G401.6 (cell line): Measurements from ENCODE around the gene GHR.

Experiments used
- FAIRE-seq: peaks from 2 replicates; lab custom pipeline; 2012; peaks lifted over from hg19 to GRCh38; lab: Jason Lieb, UNC

Gene GHR

DNA sequence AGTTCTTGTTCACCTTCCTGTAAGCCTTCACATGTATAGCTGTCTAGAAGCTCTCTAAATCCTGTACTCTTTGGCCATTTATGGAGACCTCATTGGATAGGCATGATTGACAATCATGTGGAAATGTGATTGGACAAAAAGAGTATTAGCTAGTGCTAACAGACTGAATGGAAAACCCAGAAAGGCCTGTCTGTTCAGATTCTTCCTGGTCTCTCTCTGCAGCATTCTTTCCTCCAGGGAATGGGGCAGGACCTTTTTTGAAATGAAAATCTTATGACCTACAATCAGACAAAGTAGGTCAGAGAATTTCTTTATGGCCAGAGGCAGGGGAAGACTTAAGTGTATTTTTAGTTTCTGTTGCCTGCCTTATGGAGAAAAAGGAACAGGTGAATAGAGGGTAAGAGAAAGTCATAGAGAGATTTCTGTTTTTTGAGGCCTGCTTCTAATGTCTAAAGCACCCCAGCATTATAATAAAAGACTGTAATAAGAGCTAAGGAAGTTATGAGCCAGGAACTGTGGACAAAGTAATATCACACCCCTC lies 181.0 kb downstream of the GHR start:
- no peak for FAIRE-seq

DNA sequence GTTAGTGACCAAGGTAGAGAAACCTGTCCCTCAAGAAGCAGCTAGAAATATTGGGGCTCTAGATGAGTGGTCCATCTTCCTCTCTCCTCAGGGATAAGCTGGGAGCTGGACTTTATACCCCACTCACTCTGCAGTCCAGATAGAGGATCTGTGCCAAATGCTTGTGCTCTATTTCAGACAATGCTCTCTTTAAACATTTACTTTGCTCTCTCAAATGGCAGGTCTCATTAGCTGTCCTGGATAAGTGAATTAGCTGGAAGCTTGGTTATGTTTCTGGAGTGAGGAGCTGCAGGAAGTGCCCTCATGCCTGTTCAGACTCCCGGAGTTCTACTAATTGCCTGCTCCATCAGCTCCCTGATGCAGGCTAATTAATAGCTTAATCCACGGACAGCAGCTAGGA lies 182.3 kb downstream of the GHR start:
- FAIRE-seq = no peak

DNA sequence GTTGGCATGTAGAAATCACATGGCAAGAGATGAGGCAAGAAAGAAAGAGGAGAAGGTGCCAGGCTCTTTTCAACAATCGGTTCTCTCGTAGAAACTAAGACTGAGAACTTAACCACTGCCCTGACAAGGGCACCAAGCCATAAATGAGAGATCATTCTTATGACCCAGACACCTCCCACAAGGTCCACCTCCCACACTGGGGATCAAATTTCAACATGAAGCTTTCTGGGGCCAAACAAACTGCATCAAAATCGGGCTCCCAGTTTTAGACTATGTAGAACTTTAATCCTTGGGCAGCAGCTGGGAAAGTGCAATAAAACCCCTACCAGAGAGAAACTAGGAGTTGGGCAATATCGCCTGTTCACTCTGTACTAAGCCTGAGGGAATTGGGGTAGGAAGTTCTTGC lies 183.2 kb downstream of the GHR start:
- FAIRE-seq = no peak

DNA sequence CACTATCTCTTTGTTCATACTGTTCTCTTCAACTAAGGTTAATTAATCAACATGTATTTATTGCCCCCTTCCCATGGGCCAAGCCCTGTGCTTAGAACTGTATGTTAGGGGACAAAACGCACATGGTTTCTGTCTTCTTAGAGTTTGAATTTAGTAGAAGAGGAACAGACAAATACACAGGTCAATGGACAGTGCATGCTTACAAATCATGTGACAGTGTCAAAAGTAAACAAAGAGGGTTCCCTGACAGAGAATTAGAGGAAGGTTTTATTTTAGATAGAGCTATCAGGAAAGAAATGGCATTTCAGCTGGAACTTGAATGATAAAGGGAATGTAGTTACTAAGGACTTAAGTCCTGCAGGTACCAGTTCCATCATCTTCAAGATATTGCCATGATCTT lies 188.2 kb downstream of the GHR start:
- FAIRE-seq = no peak

DNA sequence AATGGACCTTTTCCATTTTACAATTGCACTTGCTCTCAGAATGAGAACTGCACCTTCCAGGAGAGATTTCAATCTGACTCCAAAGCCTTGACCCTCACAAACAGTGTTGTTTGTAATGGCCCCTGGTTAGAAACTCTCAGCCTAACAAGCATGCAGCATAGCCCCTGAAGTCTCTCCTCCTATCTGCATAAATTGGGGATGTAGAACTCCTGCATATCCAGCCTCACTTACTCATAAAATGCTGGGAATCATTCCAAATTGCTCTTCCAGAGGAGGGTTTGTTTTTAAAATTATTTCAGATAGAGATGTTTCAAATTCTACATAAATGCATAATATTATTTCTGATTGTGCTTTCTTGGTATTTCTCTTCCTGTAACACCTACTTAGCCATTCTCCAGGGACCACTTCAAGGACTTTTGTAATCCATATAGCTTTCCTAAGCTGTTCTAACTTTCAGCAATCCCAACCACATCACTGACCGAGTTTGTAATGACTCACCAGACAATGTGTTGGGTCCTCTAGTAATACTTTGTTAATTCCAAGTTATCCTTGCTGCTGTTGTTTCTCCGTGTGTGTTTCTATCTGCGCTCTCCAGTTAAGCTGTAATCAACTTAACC lies 189.6 kb downstream of the GHR start:
- FAIRE-seq = no peak

DNA sequence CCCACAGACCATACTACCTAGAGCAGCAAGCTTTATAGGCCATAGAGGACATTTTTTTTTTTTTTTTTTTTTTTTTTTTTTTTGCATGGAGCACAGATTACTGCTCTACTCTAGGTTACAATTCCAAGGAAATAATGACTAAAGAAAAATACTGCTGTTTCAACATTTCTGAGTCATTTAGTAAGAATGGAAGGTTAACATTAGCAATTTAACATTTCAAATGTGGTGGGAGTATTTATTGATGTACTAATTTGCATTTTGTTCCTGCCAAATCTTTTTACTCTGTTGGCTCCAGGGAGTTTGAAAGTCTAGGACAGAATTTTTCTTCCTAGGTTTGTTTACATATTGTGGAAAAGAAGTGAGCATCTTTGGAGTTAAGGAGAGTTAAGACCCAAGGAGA lies 191.3 kb downstream of the GHR start:
- FAIRE-seq = no peak

DNA sequence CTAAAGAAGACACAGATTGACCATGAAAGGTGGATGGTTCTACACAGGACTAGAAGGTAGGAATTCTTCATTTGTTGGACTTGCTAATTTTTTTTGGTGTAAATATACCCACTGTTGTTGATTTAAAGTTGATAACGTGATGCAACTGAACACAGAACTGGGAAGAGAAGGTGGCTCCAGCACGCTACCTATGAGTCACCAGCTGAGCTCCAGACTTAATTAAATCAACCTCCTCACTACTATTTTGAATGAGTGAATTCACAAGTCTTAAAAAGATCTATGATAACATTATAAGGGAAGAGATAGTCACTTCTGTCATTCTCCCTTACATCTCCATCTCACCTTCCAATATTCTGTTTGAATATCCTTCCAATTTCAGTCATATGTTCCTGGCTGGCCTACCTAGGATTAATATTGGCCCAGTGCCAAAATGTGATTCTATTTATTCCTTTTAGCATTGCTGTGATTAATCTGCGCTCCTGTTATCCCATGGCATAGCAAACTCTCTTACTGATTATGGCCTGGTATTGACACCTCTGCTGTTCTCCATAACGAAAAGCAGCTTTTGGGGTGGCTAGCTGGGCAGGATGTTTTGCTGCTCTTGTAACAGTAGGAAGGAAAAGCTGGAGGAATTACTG lies 197.5 kb downstream of the GHR start:
- no peak for FAIRE-seq

DNA sequence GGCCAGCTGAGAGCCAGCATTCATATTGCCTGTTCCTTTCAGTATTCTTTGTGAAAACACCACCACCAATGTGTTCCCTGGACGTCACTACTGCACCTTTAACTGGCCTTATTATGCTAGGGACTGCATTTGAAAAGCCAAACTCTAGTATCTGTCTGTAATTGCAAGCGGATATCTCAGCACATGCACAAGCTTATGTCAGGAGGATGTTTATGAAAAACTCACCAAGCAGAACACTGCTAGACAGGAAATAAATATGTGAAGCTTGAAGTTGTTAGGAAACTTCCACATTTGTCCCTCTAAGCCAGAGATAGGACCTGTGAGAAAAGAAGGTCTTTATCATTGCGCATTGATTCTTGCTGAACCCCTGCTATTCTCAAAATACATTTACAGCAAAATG lies 198.0 kb downstream of the GHR start:
- no peak for FAIRE-seq

DNA sequence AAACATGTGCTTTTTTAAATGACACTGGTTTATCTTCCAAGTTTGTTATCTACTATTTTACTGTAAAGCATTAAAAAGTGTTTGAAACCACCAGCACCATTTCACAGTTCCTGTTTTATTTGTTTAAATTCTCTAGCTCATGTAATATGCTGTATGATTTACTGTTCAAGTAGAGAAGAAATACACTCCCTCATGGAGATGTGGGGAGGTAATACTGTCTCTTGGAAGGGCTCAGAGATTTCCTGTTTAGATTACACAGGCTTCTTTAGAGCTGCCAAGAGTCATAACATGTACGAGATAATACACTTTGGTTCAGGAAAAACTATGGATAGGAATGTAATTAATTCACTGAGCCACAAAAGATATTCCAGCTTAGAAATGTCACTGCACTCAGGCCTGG lies 198.4 kb downstream of the GHR start:
- no peak for FAIRE-seq

DNA sequence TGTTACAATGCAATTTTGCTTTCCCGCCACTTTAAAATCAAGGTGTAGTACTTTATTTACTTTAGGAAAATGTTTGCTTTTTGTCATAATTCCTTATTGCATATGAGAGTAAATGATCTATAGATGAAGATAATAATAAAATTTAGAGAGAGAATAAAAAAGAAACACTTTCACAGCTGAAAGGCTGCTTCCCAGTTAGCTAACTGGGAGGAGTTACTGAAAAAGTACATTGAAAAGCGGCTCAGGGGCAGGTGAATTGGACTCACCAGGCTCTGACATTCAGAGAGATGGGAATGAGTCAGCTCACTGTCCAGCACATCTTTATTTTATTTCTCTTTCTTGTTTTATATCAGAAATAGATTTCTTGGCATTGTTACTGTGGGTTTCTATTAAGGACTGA lies 201.7 kb downstream of the GHR start:
- FAIRE-seq = no peak

DNA sequence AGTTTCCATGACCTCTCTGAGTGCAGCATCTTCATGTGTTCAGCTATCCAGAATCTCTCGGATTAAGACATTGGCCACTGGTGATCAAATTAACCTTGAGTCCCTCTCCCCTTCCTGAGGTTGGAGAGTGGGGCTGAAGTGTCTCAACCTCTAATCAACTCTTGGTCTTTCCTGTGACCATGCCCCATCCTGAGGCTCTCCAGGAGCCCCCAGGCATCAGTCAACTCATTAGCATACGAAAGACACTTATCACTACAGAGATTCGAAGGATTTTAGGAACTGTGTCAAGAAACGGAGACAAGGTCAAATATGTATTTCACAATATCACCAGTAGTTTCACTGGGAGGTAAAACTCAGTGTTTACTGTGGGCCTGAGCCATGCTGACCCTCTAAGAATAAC lies 203.2 kb downstream of the GHR start:
- no peak for FAIRE-seq

DNA sequence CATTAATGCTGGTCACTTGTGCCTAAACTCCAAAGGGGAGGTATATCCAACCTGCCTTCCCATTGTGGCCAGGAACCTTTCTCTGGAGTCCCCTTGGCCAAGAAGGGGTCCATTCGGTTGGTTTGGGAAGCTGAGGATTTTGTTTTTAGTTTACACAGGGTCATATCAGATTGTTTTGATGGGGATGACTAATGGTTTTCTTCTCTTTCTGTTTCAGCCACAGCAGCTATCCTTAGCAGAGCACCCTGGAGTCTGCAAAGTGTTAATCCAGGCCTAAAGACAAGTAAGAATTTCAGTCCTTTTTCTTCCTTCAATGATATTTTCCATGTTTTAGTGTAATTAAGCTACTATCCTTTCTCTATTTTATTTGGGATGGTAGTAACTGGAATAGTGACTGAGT lies 205.6 kb downstream of the GHR start:
- no peak for FAIRE-seq

DNA sequence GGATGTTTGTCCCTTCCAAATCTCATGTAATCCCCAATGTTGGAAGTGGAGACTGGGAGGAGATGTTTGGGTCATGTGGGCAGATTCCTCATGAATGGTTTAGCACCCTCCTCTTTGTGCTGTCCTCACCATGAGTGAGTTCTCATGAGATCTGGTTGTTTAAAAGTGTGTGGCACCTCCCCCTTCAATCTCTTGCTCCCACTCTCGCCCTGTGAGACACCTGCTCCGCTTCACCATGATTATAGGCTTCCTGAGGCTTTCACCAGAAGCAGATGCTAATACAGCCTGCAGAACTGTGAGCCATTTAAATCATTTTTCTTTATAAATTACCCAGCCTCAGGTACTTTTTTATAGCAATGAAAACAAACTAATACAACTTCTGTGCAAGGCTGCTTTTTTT lies 206.0 kb downstream of the GHR start:
- FAIRE-seq = no peak

DNA sequence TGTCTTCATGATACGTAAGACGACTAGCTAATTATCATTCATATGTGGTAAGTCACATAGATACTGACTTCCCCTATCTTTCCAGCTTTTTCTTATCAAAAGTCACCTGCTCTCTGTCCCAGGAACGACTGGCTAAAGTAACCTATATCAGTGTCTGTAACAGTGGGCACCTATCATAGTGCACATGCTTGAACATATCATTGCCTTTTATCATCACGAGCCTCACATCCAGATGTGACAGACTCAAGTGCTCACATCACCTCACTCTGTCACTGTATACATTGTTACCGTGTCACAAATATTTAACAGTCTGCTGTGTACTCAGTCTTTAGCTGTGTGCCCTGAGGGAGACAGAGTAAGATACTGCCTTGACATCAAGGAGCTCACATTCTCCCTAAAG lies 208.0 kb downstream of the GHR start:
- FAIRE-seq = no peak

DNA sequence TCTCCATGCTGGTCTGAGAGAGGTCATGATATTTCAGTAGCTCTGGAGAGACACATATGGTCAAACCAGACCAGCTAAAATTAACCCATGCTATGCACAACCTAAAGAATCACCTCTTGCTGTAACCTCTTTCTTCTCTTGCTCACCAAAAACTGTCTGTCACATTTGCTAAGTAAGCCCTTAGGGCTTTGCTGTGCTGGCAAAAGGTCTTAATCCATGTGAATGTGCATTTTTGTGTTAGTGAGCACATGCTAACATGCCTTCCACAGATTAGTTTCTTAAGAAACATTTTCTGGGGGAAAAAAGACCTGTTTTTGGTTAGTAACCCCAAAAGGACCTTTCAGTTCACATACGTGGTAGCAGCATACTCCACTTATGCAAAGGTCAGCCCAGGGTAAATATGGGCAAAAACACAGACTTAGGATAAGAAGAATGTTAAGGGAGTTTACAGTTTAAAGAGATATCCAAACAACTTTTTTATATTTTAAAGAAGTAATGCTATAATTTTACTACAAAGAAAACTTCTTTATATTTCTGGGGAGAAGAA lies 209.2 kb downstream of the GHR start:
- FAIRE-seq = no peak

DNA sequence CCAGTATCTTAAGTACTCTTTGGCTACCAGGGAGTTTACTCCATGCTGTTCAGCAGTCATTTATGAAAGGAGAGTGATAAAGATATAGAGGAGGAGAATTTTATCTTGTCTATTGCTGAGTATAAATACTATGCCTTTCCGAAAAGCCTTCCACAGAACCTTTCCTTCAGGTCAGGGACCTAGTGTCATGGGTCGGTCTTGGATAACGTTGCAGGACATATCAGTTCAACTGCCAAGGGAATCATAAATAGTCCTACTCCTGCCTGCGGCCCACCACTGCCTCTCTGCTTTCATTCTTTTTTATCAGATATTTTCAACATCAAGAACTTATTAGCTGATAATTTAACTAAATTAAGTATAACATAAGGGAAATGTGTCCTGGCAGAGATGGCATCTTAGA lies 211.3 kb downstream of the GHR start:
- no peak for FAIRE-seq

DNA sequence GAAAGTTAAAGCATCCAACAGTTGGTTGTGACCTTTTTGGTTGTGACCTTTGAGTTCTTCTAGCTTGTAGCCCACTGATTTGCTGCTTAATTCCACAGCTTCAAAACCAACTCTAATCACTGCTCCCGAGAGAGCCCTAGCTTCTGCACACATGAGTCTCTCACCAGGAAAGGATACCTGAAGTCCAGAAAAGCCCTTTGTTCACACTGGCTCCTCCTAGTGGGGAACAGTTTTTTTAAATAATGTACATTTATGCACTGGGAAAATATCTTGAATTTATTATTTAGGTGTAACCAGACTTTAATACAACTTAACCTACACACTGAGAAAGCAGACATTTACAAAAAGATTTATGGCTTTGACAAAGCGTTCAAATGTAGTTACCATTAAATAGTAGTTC lies 213.2 kb downstream of the GHR start:
- no peak for FAIRE-seq

DNA sequence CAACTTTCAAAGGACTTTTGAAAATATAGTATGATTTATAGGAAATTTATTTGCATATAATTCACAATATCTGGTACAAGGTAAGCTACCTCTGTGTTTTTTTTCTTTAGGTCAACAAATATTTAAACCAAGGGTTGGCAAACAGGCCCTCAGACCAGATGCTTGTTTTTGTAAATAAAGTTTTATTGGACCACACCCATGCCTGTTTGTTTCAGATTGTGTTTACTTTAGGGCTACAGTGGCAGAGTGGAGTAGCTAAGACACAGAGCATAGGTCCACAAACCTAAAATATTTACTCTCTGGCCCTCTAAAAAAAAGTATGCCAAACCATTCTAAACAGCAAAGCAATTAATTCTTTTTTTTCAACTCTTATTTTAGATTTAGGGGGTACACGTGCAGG lies 213.7 kb downstream of the GHR start:
- FAIRE-seq = no peak

DNA sequence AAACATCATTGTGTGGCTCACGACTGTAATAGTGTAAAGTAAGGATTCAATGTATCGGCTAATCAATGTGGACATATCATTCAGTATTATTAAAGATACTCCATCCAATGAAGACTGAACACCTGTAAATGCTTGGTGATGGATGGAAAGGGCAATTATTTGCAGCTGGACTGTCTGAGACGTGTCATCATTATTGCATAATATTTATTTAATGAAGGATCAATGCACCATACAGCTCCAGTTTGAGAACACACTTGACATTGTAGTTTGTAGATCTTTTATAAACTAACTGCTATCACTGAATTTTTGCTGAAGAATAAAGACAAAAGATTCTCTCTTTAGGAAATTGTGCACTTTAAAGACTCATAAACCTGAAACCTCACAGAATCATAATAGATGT lies 215.7 kb downstream of the GHR start:
- no peak for FAIRE-seq

DNA sequence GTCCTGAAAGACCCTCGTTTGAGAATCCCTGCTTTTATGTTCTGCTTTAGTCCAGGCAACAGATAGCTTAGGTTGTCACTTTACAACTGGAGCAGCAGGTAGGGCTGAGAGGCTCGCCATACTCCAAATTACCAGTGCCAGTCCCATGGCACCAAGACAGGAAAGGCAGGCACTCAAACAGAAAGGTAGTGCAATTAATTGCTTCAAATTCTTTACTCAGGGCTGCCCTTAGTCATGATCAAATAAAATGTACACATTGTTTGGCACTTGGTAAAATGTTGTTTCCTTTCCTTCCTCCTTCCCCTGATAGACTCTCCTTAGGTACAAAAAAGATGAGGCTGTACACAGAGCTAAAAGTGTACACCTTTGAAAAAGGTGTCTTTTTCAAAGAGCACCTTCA lies 217.6 kb downstream of the GHR start:
- FAIRE-seq = no peak

DNA sequence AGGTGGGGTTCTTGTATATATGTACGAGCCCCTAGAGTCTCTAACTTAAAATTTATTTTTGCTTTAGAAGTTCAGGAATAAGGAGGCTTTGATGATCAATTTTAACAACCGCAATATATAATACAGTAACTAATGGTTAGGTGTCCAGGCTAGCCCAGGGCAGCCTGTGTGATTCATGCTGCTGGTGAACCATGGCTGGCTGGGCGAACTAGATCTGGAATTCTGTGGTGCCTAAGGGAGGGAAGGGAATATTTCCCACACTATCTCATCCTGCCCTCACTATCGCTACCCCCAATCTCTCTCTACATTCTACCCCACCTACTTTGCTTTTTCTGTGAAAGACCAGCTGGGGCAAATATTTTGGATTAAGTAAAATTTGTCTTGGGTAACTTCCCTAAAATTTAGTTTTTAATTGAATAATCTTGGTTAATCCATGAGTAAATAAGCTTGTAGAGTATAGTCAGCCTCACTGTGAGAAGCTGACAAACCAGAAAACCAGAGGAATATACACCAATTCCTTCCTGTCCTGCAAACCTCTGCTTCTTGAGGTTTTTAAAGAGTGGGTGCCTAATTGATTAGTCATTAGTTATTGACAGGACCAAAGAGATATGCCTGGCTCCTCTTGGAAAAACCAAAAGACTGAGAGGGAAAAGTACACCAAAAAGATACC lies 218.2 kb downstream of the GHR start:
- FAIRE-seq = no peak

DNA sequence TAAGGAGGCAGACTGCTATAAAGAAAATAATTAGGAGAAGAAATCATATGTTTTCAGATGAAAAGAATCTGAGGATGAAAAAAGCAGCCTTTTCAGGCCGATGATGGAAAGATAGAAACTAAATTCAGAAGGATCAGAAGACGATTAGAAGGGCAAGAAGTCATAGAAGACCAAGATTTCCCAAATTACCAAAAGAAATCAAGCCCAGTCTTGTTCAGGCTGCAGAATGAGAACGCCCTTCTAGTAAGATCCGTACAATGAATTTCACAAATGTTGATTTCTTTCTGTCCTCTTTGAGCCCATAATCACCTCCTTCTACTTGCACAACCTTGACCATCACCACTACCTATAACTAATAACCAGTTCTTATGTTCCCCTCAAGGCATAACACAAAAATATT lies 218.8 kb downstream of the GHR start:
- FAIRE-seq = no peak

DNA sequence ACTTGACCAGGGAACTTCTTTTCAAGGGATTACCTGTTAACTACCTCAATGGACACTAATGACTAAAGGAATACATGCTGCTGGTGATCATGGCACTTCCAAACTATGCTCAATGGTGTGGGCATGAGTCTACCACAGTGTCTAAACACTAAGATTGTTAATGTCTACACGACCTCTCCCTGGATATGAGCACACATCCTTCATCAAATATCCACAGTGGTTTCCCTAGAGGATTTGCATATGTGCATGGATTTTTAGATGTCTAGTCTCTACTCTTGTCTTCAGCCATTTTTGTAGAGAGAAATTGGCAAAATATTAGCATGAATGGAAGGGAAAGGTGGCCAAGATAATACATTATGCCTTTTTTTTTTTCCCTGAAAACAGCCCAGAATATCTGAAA lies 220.1 kb downstream of the GHR start:
- no peak for FAIRE-seq

DNA sequence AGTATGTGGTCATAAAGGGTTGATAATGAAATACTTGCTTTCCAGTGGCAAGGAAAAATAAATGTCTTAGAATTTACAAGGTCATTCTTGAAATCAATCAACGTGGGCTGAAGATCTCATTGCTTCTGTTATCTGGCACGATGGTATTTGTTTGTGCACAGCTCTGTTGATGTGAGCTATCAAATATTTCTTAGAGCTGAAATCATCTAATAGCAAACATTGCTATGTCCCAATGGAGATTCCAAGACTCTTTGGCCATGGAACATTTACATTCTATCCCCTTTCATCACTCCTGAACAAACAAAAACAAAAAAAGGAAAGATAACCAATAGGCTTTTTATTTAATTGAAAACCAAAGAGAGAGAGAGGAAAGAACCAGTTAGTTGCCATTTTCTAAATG lies 221.9 kb downstream of the GHR start:
- no peak for FAIRE-seq
